NCI-H1417 (cell line): Measurements from ENCODE around the gene DIP2B.
"Not testable (repeated sequence)": the region's sequence is repeated elsewhere in the genome, so short reads cannot be mapped to it uniquely, and the experiment has no call there.

Source experiments
- DNase-seq, 3 experiments: peaks; one replicate each; lab custom pipeline; 2025; lab: John Stamatoyannopoulos, UW

DIP2B gene

GRCh38 chr12:50676756-50677155 lies 172.0 kb downstream of the DIP2B start:
- no peak for DNase-seq

DNA sequence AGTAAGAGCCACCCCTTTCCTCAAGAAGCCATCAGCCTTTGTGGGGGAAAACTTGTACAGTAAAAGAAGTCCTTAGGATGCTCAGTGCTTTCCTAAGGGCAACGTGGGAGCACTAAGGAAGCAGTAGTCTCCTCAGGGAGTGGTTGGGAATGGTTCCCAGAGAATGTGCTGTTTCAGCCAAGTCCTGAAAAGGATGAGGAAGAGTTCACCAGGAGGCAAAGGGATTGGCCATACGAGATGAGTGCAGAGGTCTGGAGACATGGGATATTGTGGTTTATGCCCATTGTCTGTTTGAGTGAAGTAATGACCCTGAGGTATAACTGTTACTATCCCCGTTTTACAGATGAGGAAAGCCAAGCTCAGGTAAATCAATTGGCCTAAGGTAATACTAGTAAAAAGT lies 173.1 kb downstream of the DIP2B start:
- no peak for DNase-seq

- DNase-seq, result no peak
These were observed 174.0 kb downstream of the DIP2B start for GRCh38 chr12:50678650-50679365.

- DNase-seq, result no peak
These were observed 174.8 kb downstream of the DIP2B start for GRCh38 chr12:50679612-50680011.

DNA sequence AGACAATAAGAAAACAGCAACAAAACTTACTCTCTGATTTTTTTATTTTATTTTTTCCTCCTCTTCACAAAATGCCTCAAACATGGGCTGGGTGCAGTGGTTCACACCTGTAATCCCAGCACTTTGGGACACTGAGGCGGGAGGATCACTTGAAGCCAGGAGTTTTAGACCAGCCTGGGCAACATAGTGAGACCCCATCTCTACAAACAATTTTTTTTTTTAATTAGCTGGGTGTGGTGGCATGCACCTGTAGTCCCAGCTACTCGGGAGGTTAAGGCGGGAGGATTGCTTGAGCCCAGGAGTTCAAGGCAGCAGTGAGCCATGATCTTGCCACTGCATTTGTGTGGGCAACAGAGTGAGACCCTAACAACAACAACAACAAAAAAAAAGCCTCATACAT lies 176.3 kb downstream of the DIP2B start:
- not testable (repeated sequence) for DNase-seq

- DNase-seq, result no peak
These were observed 180.9 kb downstream of the DIP2B start for GRCh38 chr12:50685641-50686040.

DNA sequence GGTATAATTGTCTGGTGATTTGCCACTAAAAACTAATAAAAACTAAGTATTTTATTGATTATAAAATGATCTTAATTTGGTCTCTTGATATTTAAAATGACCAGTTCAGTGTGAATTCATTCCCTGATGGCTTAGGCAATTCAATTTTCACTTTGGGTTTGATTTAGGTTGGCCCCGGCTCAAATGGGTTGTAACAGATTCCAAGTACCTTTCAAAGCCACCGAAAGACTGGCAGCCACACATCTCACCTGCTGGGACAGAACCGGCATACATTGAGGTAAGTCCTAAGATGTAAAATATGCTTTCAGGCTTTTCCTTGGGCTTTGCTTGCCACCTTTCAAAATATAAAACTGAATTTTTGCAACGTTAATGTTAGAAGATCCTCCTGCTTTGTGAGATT lies 181.6 kb downstream of the DIP2B start:
- no peak for DNase-seq

- no peak for DNase-seq
These were observed 182.2 kb downstream of the DIP2B start for GRCh38 chr12:50686976-50687375.

GRCh38 chr12:50689437-50689836 lies 184.7 kb downstream of the DIP2B start:
- no peak for DNase-seq

- no peak for DNase-seq
These were observed 186.1 kb downstream of the DIP2B start for GRCh38 chr12:50690925-50691324.

DNA sequence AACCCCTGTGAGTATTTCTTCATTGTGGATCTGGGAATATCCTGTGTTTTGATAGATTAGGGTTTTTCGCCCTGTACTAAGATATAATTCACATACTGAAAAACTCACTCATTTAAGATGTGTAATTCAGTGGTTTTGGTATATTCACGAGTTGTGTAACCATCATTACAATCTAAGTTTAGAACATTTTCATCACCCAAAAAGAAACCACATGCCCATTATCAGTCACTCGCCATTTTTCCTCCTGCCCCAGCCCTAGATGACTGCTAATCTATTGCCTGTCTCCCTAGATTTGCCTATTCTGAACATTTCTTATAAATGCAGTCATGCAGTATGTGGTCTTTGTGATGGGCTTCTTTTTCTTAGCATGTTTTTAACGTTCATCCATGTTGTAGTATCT lies 191.2 kb downstream of the DIP2B start:
- DNase-seq, result no peak

DNA sequence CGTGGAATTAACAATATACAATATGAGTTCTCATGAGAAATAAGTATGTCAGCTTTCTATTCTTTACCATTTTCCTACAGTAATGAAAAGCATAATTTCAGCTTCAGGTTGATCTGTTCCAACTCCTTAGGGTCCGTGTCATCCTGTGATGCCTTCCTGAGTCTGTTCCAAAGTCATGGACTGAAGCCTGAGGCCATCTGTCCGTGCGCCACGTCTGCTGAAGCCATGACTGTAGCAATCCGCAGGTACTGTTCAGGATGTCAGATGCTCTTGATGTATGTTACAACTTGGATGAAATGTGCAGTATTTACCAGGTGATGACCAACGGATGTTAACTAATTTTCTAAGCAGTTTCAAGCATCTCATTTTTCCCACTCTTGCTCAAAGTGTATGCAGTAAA lies 192.1 kb downstream of the DIP2B start:
- no peak for DNase-seq

- no peak for DNase-seq
These were observed 194.4 kb downstream of the DIP2B start for GRCh38 chr12:50699154-50699553.

GRCh38 chr12:50699940-50700339 lies 195.2 kb downstream of the DIP2B start:
- DNase-seq, result peak in 2 of 3 experiments; percentile 9 to 63

GRCh38 chr12:50706606-50707005 lies 201.8 kb downstream of the DIP2B start:
- DNase-seq, result no peak

GRCh38 chr12:50707396-50707795 lies 202.6 kb downstream of the DIP2B start:
- no peak for DNase-seq

GRCh38 chr12:50708631-50709030 lies 203.8 kb downstream of the DIP2B start:
- no peak for DNase-seq

DNA sequence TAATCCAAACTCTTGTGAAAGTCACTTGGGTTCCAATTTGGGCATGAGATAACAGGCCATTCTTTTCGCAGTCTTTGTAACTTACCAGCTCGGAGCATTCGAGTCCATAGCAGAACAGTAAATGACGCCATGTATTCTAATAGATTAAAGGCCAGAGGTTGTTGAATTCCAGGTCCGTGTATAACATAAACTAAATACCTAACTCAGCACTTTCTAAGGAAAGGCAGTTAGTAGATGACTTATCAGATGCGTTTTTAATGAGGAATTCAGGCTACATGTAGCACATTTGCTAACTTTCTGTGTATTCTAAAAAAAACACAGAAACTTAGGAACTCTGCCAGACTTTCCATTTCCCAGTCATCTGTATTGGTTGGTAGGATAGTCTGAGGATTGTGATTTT lies 206.3 kb downstream of the DIP2B start:
- no peak for DNase-seq

- no peak for DNase-seq
These were observed 210.4 kb downstream of the DIP2B start for GRCh38 chr12:50715174-50715573.

GRCh38 chr12:50718760-50719159 lies 214.0 kb downstream of the DIP2B start:
- DNase-seq, result no peak

GRCh38 chr12:50720085-50720484 lies 215.3 kb downstream of the DIP2B start:
- no peak for DNase-seq

DNA sequence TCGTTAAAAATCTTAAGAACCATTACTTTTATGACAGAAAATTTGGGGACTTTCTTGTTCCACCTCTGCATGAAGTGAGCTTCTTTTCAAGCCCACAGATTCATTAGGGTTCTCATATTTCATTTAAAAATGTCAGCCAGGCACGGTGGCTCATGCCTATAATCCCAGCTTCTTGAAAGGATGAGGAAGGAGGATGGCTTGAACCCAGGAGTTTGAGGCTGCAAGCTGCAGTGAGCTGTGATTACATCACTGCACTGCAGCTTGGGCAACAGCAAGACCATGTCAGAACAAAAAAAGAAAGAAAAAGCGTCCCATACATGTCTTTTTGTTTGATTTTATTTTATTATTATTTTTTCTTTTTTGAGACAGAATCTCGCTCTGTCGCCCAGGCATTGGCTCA lies 215.7 kb downstream of the DIP2B start:
- DNase-seq, result no peak

GRCh38 chr12:50723865-50724264 lies 219.1 kb downstream of the DIP2B start:
- DNase-seq, result no peak
